ENCODE data around the gene REV1.

- TF ChIP-seq CTCF (IDR thresholded peaks at IDR 0.05; ENCODE audit: low read length) (no peak), EZH2 (IDR thresholded peaks at IDR 0.05; ENCODE audit: borderline replicate concordance, low read length) (no peak)
Measured at GRCh38 chr2:99377879-99378278, 111.9 kb downstream of the REV1 start.

Measured in OCI-LY1 (cell line).